ENCODE data around the gene FAM124A. TPM values are rescaled to one million over a fixed set of nuclear protein-coding genes. Genes with fewer than 3 reads are reported as not detected.
"Not testable (repeated sequence)": the region's sequence is repeated elsewhere in the genome, so short reads cannot be mapped to it uniquely, and the experiment has no call there.

FAM124A gene
- total and polyA plus RNA-seq, 2 of the 8 experiments (the other 6 are each of a cell fraction or from before 2014, with no cell fraction given): 40.7 to 49.9 TPM

GRCh38 chr13:51282923-51283322 is 60.7 kb downstream of the FAM124A start:
- not testable (repeated sequence) for H2BK5ac ChIP-seq (ENCODE audit: low read depth, low read length); H2BK15ac ChIP-seq (ENCODE audit: low read length); H2BK120ac ChIP-seq (replicated peaks; ENCODE audit: low read depth, low read length); H3K9me3 ChIP-seq (ENCODE audit: insufficient read depth in 2 of 2, low read depth in 1 of 2, low read length in 1 of 2); H2AFZ ChIP-seq (ENCODE audit: low read length); H4K91ac ChIP-seq (replicated peaks; ENCODE audit: insufficient read length, low read length); H2BK12ac ChIP-seq (ENCODE audit: low read depth, low read length); H4K5ac ChIP-seq (ENCODE audit: insufficient read length, low read depth, low read length); H4K20me1 ChIP-seq (replicated peaks in 1 of 2; ENCODE audit: control insufficient read depth in 1 of 2, insufficient read depth in 2 of 2, low read length in 2 of 2); H3K23ac ChIP-seq (ENCODE audit: insufficient read length); H3K14ac ChIP-seq (ENCODE audit: insufficient read length); H3K4me3 ChIP-seq (ENCODE audit: extremely low read depth in 1 of 4, insufficient read depth in 2 of 4, low read depth in 3 of 4, low read length in 4 of 4); H3K4me2 ChIP-seq (ENCODE audit: insufficient read depth in 1 of 2, low read depth in 2 of 2, low read length in 2 of 2); H3K27me3 ChIP-seq (replicated peaks in 1 of 4; ENCODE audit: control insufficient read depth in 3 of 4, extremely low read depth in 1 of 4, insufficient read depth in 3 of 4, low read length in 3 of 4); H3K18ac ChIP-seq (ENCODE audit: extremely low read depth, low read length); FAIRE-seq; H3K4ac ChIP-seq (replicated peaks; ENCODE audit: insufficient read length, low read depth, low read length); H3K4me1 ChIP-seq (replicated peaks in 1 of 4; ENCODE audit: control insufficient read depth in 3 of 4, insufficient read depth in 4 of 4, low read length in 3 of 4); H3K56ac ChIP-seq (replicated peaks; ENCODE audit: insufficient read length, low read depth, low read length); H4K8ac ChIP-seq (ENCODE audit: extremely low read depth, insufficient read depth, low read length); H3K27ac ChIP-seq (ENCODE audit: low read depth, low read length); H3K9ac ChIP-seq (replicated peaks in 1 of 4; ENCODE audit: extremely low read depth in 1 of 4, low read depth in 3 of 4, low read length in 3 of 4); H3K79me2 ChIP-seq (ENCODE audit: control insufficient read depth in 1 of 2, insufficient read depth in 2 of 2, low read length in 2 of 2); H3K23me2 ChIP-seq (ENCODE audit: low read depth, low read length); H3K79me1 ChIP-seq (ENCODE audit: low read depth, low read length); H2AK5ac ChIP-seq (ENCODE audit: low read depth, low read length); H2BK20ac ChIP-seq (ENCODE audit: low read length)
- peaks cover 11 to 41% (median 16%) of the 10 kb centered on the region in 4 experiments for H3K36me3 ChIP-seq (ENCODE audit: control insufficient read depth in 2 of 4, insufficient read depth in 4 of 4, low read length in 3 of 4)
- POLR2A ChIA-PET (ENCODE audit: partially characterized antibody): interaction anchor here (0.5 to 4.2 kb wide), 10 partner anchors 11 to 156 kb away, joined by 3 to 19 read pairs (median 3); no protein-coding TSS in a partner anchor
- CTCF ChIA-PET (ENCODE audit: partially characterized antibody): interaction anchor here (0.6 to 2.3 kb wide), 19 partner anchors 10 to 158 kb away, joined by 3 to 16 read pairs (median 4); no protein-coding TSS in a partner anchor
- 96% methylated on average over 5 of the region's 5 CpGs; no CpG with 5 or more reads in 1 of the 2 experiments for WGBS, 2 experiments (ENCODE audit: extremely low coverage in 1 of 2, insufficient coverage in 1 of 2, insufficient read length in 1 of 2, insufficient replicate concordance in 2 of 2, low coverage in 1 of 2, low lambda C conversion rate in 2 of 2, missing lambda C conversion rate in 1 of 2)
- DNase-seq (ENCODE audit: low read depth in 1 of 2, low spot score in 2 of 2): peak in 1 of 2 experiments; percentile 19

Measured in H1 (cell line).